ENCODE data around the gene SYDE2.

Gene SYDE2

DNA sequence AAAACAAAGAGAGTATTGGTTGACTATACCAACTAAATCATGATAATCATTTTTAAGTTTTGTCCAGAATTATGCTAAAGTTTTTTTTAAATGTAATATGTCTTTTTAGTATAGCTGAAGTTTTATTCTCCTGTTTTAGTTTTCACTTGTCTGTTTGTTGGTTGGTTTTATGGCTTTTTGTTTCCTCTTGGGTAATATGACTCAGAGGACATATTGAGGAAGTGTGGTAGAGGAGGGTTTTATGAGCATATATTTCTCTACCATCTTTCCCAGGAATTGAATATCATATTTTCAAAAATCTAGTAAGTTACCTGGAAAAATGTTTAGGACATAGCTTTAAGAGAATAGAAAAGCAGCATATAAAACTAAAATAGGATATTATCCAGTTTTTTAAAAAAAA is 84.0 kb downstream of the SYDE2 start:
- DNase-seq: no peak

GRCh38 chr1:85115933-85116332 is 84.9 kb downstream of the SYDE2 start:
- DNase-seq: no peak

GRCh38 chr1:85111695-85112094 is 89.1 kb downstream of the SYDE2 start:
- DNase-seq: no peak

GRCh38 chr1:85109475-85109874 is 91.3 kb downstream of the SYDE2 start:
- peak in 2 of 4 experiments; percentile 2 to 3 for DNase-seq
